ENCODE data around the gene APBB1IP. TPM values are rescaled to one million over a fixed set of nuclear protein-coding genes. Genes with fewer than 3 reads are reported as not detected.

Gene APBB1IP
- total and polyA plus RNA-seq, 9 of the 15 experiments (the other 6 are each of a cell fraction or from before 2014, with no cell fraction given) = 0.03 to 0.11 (median 0.06) TPM; not detected in 4

DNA sequence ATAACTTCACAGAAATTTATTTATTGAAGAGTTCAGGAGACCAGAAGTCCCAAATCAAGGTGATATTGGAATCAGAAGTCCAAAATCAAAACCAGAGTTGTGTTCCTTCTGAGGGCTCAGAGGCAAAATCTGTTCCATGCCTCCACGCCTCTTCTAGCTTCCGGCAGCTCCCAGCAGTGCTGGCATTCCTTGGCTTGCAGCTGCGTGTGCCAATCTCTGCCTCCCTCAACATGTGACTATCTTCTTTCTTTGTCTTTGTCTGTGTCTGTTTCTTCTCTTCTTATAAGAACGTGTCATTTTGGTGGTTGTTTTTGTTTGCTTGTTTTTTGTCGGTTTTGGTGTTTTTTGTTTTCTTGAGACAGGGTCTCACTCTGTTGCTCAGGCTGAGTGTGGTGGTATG is 116.1 kb downstream of the APBB1IP start (continued):
- TF ChIP-seq NEUROD1 (IDR thresholded peaks at IDR 0.05; ENCODE audit: borderline replicate concordance, low read depth, low read length, partially characterized antibody) (no peak), PPARD (CRISPR knock-in tag; IDR thresholded peaks at IDR 0.05) (no peak), MCM2 (IDR thresholded peaks at IDR 0.05; ENCODE audit: low read depth) (no peak)

DNA sequence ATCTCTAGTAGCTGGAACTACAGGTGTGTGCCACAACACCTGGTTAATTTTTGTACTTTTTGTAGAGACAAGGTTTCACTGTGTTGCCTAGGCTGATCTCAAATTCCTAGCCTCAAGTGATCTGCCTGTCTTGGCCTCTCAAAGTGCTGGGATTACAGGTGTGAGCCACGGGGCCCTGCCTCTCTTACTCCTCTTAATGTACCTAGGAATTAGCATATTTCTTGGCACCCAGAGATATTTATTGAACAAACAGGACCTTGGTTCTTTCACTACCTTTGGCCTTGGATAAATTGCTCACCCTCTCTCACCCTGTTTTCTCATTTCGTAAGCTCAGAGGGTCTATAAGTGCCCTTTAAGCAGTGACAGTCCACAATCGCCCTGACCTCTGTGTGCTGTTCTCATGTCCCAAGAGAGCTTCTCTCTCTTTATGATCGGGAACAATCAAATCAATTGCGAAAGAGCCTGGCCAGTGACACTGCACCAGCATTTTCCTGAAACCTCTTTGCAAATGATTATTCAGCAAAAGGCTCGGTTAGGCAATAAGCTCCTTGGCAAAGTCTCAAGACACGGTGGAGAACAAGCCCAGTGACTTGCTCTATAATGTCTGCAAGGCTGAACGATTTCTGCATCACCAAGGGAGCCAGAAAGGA is 117.7 kb downstream of the APBB1IP start:
- Histone ChIP-seq H3K9me1 (ENCODE audit: control insufficient read depth, insufficient read depth, low read length) (no peaks in the 10 kb centered on the region), H3K27me3 (ENCODE audit: control insufficient read depth in 2 of 2, insufficient read depth in 2 of 2, low read length in 2 of 2) (peaks cover 0 to 11% of the 10 kb centered on the region in 2 experiments; a peak in 2 of 5 replicates), H2AFZ (ENCODE audit: low read depth, low read length) (no peak overlapping the region), H3K4me1 (replicated peaks in 1 of 2; ENCODE audit: control insufficient read depth in 2 of 2, insufficient read depth in 2 of 2, low read length in 2 of 2) (no peaks in the 10 kb centered on the region), H3K4me3 (no peak overlapping the region), H3K9ac (ENCODE audit: insufficient read depth in 1 of 2, low read depth in 2 of 2, low read length in 2 of 2) (no peak overlapping the region), H4K20me1 (replicated peaks; ENCODE audit: control insufficient read depth, insufficient read depth, low read length) (no peaks in the 10 kb centered on the region), H3K27ac (ENCODE audit: extremely low read depth, low read depth, low read length) (no peak overlapping the region), H3K4me2 (ENCODE audit: insufficient read depth, low read length) (no peak overlapping the region), H3K36me3 (ENCODE audit: control insufficient read depth, insufficient read depth, low read length) (no peaks in the 10 kb centered on the region), H3K79me2 (ENCODE audit: control insufficient read depth, insufficient read depth, low read length) (no peaks in the 10 kb centered on the region), H3K9me3 (replicated peaks; ENCODE audit: control insufficient read depth, insufficient read depth, low read depth, low read length) (no peaks in the 10 kb centered on the region)
- in situ Hi-C loops (cut with MboI) = loop anchor here (10.0 to 25.0 kb wide), 2 partner anchors 221 to 844 kb away; no protein-coding TSS in a partner anchor
- POLR2A ChIA-PET = interaction anchor here (0.6 to 0.7 kb wide), 2 partner anchors 10 to 18 kb away, joined by 3 read pairs; no protein-coding TSS in a partner anchor
- WGBS (ENCODE audit: insufficient coverage, low coverage, missing lambda C conversion rate) = 0% methylated on average over 8 of the region's 8 CpGs
- BruUV-seq (replicated peaks) = no TSS peak
- CTCF ChIA-PET (ENCODE audit: low intra/inter-chr PET ratio) = interaction anchor here (2.5 kb wide), 1 partner anchor 221 kb away, joined by 8 read pairs; no protein-coding TSS in a partner anchor
- ATAC-seq (no peak), DNase-seq (ENCODE audit: extremely low read depth in 1 of 4, low spot score in 3 of 4) (no peak), FAIRE-seq (no peak)
- intact Hi-C loops (cut with micrococcal nuclease) = loop anchor here (5.0 to 10.0 kb wide), 4 partner anchors 326 to 829 kb away; no protein-coding TSS in a partner anchor
- TF ChIP-seq BCLAF1 (IDR thresholded peaks at IDR 0.05; ENCODE audit: borderline replicate concordance in 1 of 2, control insufficient read depth in 1 of 2, low read depth in 2 of 2, low read length in 1 of 2) (no peak), SMAD3 (CRISPR knock-in tag; conservative IDR thresholded peaks at IDR 0.05) (no peak), CEBPZ (IDR thresholded peaks at IDR 0.05; ENCODE audit: borderline replicate concordance, low read depth, low read length) (no peak), PKNOX1 (IDR thresholded peaks at IDR 0.05) (no peak), ZNF232 (CRISPR knock-in tag; IDR thresholded peaks at IDR 0.05) (no peak)
- TF ChIP-seq, protein P1, sequence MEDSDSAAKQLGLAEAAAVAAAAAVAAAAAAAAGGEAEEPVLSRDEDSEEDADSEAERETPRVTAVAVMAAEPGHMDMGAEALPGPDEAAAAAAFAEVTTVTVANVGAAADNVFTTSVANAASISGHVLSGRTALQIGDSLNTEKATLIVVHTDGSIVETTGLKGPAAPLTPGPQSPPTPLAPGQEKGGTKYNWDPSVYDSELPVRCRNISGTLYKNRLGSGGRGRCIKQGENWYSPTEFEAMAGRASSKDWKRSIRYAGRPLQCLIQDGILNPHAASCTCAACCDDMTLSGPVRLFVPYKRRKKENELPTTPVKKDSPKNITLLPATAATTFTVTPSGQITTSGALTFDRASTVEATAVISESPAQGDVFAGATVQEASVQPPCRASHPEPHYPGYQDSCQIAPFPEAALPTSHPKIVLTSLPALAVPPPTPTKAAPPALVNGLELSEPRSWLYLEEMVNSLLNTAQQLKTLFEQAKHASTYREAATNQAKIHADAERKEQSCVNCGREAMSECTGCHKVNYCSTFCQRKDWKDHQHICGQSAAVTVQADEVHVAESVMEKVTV (CRISPR knock-in tag; IDR thresholded peaks at IDR 0.05) = no peak

Data from K562 (cell line).